ENCODE data around the gene INPP4A.
"Not testable (repeated sequence)": the region's sequence is repeated elsewhere in the genome, so short reads cannot be mapped to it uniquely, and the experiment has no call there.

Gene INPP4A

GRCh38 chr2:98419977-98420725 is 24.5 kb upstream of the INPP4A start:
- H3K4me3 ChIP-seq (ENCODE audit: control insufficient read depth, low read depth, low read length) = no peak overlapping the region
- DNase-seq (ENCODE audit: low read depth) = no peak
- TF ChIP-seq CTCF (IDR thresholded peaks at IDR 0.05; ENCODE audit: control insufficient read depth, insufficient read depth, low read depth, low read length, missing control alignments) = no peak

GRCh38 chr2:98422449-98422848 is 22.2 kb upstream of the INPP4A start:
- H3K4me3 ChIP-seq (ENCODE audit: control insufficient read depth, low read depth, low read length) = no peak overlapping the region
- TF ChIP-seq CTCF (IDR thresholded peaks at IDR 0.05; ENCODE audit: control insufficient read depth, insufficient read depth, low read depth, low read length, missing control alignments) = no peak

GRCh38 chr2:98426771-98427170 is 17.9 kb upstream of the INPP4A start:
- DNase-seq (ENCODE audit: low read depth) = no peak
- no peak overlapping the region for H3K4me3 ChIP-seq (ENCODE audit: control insufficient read depth, low read depth, low read length)
- TF ChIP-seq CTCF (IDR thresholded peaks at IDR 0.05; ENCODE audit: control insufficient read depth, insufficient read depth, low read depth, low read length, missing control alignments) = no peak

More at GRCh38 chr2:98422449-98422848, 22.2 kb upstream of the INPP4A start:
- DNase-seq (ENCODE audit: low read depth) = no peak

GRCh38 chr2:98432145-98432544 is 12.5 kb upstream of the INPP4A start:
- TF ChIP-seq CTCF (IDR thresholded peaks at IDR 0.05; ENCODE audit: control insufficient read depth, insufficient read depth, low read depth, low read length, missing control alignments) = no peak

GRCh38 chr2:98433363-98433964 is 11.2 kb upstream of the INPP4A start:
- no peak for DNase-seq (ENCODE audit: low read depth)
- no peak for TF ChIP-seq CTCF (IDR thresholded peaks at IDR 0.05; ENCODE audit: control insufficient read depth, insufficient read depth, low read depth, low read length, missing control alignments)
- no peak overlapping the region for H3K4me3 ChIP-seq (ENCODE audit: control insufficient read depth, low read depth, low read length)

More at GRCh38 chr2:98432145-98432544, 12.5 kb upstream of the INPP4A start:
- H3K4me3 ChIP-seq (ENCODE audit: control insufficient read depth, low read depth, low read length) = no peak overlapping the region
- no peak for DNase-seq (ENCODE audit: low read depth)

GRCh38 chr2:98434492-98434891 is 10.2 kb upstream of the INPP4A start:
- H3K4me3 ChIP-seq (ENCODE audit: control insufficient read depth, low read depth, low read length) = no peak overlapping the region
- TF ChIP-seq CTCF (IDR thresholded peaks at IDR 0.05; ENCODE audit: control insufficient read depth, insufficient read depth, low read depth, low read length, missing control alignments) = no peak
- no peak for DNase-seq (ENCODE audit: low read depth)

GRCh38 chr2:98435670-98436069 is 9.0 kb upstream of the INPP4A start:
- H3K4me3 ChIP-seq (ENCODE audit: control insufficient read depth, low read depth, low read length); DNase-seq (ENCODE audit: low read depth): not testable (repeated sequence)

All from AG09309 (cell line).